ENCODE measurements around the gene ARID5B.
"Not testable (repeated sequence)": the region's sequence is repeated elsewhere in the genome, so short reads cannot be mapped to it uniquely, and the experiment has no call there.

Gene ARID5B

DNA sequence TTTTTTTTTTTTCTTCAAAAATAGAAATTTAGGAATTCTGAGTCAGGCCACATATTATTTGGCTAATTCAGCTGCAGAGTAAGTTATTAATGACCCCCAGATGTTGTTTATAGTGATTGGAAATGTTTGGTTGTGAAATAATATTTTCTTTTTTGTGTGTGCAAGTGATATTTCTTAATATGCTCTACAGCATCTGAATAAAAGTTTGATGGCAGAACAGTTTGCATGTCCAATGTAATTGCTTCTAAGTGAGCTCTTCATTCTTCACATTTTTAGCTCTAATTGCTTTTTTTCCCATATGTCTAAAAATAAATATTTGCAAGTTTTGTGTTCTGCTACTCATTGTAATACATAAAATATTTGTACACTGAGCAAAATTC lies 116.0 kb downstream of the ARID5B start:
- no peak for DNase-seq

DNA sequence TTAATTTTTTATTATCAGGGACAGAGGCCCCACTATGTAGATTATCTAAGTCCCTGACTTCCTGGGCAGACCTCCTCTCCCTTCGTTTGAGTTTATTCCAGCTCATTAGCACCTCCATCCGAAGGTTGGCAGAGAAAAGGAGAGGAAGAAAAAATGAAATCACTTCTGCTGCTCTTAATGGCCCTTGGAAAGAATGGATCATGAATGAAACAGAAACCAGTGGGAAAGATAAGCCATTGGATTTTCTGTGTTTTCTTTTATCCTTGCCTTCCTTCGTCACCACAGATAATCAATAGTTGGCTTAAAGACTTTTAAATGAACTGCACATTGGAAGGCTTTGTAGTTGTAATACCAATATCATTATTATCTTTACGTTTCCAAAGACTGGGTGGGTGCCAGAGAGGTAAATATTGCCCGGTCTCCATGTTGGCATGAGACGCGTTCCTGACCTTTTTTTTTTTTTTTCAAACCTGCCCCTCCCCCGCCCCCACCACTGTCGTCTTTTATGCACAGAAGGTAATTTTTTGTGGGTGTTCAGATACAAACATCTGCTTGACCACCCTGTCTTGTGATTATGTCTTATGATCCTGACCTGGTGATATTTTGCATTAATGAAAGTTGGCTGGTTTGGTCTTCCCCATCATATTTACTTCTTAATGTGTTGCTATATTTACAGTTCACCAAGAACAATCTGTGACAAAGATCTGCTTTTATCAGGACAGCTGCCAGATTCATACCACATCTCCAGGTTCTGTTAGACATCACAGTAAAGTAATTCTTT lies 116.8 kb downstream of the ARID5B start:
- no peak for DNase-seq

DNA sequence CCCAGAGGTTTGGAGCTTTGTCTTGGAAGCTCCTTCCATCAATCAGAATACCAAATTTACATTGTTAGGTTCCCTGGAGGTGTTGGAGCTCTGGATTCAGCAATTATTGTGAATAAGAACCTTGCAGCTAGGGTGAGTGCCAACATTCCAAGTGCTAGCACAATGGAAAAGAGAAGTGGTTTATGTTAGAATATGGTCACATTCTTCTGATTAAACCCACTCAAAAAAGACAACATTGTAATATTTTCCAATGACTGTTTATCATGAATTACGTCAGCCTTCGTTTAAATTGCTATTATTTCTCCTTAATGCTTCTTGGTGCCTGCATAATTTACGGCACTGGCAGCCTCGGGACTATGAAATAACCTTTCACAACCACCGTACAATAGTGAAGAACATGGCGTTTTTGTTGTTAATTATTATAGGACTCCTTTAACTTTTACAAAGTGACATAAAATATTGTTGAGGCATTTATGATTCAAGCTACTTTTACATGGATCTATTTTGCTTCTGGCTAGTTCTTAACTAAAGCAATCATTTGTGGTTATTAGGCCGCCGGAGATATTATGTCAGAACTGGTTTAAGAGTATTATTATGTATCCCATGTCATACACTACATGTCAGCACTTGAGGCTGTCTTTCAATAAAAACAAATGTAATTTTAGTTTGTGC lies 117.7 kb downstream of the ARID5B start:
- no peak for DNase-seq

DNA sequence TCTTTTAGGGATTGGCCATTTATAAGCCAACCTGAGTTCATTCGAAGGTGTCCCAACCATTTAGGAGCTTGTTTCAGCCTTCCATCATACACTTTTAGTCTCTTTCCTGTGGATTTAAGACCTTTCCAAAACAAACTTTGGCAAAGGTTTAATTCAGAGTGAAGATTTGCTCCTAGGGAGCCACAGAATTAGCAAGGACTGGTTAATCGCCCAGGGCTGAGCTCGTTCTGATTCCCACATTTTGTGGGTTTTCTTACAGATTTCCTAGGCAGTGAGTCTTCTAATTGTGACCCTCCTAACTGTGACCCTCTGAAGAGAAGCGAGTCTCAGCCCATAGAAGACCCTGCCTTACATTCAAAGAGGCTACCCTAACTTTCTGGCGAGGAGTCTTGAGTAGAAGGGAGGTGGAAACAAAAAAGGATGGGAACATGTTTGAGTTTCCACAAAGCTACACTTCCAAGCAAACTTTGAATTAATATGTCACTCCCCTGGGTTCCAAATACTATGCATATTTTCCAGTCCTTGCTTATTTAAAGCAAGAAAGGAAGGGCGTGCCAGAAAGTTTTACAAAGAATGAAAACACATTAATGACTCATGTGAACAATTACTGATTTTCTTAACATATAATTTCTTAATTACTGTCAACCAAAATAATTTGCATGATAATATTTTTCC lies 118.3 kb downstream of the ARID5B start:
- no peak for DNase-seq

DNA sequence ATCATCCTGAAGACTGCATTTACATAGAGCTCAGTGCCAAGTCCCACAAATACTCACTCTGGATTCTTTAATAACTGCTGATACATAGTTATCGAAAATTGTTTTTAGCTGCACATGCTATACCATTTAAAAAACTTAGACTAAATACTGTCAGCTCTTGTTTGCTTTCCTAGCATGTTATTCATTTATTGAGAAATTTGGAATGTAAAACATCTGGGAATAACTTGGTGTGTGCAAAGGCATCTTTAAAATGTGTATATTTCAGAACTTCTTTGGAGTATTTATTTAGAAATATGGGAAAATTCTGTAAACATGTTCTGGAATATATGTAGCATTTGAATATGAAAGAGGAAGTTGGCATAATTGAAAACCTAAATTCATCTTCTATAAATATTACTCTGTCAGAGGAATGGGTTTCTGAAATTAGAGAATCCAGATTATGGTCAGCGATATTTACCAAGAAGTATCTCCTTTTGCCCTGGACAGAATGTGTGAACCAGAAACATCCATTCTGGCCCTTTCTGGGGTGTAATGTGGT lies 119.7 kb downstream of the ARID5B start:
- no peak for DNase-seq

DNA sequence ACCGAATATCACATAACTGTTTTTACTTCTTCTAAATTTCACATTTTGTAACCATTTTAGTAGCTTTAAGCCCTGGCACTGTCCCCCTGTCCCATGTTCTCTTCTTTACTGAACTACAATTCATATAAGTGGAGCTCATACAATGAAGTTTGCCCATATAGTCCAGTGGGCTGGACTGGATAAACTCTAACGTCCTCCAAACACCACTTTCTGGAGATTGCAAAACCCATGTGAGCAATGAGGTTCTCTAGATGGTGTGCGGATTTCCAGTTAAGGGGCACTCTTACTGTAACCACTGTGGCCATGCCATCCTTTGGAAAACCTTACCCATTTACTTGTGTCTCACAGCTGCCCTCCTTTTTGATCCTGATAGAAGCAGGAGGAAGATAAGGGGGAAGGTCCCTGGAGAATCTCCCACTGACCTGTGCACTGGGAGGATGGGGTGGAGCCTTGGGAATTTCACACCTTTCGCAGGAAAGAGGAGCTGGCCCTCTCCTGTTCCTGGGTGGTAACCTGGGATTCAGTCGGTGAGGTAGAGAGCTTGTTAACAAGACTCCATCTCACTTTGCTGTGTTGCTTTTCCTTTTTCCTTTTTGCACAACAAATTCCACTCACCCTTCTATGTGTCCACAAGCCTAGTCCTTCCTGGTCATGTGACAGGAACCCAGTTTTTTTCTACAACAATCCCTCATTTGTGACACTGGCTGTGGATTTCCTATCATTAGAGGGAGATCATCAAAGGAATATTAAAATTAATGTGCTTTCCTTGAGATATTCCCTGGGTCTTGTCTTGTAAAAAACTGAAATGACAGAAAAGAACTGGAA lies 120.7 kb downstream of the ARID5B start:
- no peak for DNase-seq

DNA sequence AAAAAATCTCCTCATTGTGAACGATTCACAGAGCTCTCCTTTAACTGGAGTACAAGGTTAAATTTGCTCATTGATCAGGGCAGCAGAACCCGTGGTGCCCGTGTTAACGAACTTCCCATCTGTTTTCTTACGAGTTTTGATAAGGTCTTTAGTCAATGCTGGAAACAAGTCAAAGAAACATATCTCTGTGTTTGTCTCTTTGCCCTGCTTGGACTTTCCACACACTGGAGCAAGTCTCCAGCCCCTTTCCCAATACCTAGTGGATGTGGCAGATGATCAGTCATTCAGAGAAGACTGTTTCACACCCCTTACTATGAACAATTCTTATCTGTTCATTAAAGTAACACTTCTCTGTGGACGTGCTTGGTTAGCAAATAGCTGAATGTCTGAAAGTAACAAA lies 121.3 kb downstream of the ARID5B start:
- DNase-seq = no peak

DNA sequence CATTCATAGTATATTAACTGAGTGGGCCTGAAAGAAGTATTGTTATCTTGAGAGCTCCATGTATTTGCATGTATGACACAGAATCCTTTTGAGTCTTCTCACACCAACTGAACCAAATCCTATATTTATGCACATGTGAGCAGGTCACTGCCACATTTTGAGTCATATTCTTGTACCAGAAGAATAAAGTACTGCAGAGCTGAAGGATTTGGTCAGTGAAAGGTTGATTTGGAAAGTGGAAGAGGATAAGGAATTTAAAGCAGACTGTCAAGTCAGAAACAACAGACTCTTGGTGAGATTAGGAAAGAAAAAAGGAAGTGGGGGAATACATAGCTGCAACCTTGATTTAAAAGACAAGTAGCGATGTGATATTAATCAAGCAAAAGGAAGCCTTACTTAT lies 121.8 kb downstream of the ARID5B start:
- no peak for DNase-seq

DNA sequence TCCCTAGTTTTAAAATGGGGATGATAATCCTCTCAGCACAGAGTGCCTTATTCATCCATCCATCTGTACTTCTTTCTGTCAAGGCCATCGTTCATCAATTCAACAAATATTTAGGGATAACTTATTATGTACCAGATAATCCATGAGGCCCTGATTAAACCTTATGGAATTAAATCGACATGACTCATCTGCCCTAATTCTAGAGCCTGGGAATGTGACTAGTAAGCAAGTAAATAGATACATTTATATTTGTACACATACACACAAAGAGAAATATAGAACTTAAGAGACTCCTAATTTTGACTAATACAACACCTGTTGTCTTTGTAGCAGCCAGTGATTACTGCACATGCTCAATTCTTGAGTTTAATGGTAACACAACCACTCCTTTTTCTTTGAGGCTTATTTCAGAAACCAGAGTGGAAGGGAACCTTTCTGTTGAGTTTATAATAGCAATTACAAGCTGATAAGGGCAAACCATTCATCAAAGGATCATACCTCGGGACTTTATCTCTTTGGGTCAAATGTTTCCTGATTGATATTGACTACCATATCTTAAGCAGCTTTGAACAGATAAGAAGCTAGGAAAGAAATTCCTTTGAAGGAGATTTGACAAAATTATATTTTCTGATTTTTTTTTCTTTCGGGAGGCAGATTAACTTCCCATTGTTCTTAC lies 122.7 kb downstream of the ARID5B start:
- DNase-seq = no peak

DNA sequence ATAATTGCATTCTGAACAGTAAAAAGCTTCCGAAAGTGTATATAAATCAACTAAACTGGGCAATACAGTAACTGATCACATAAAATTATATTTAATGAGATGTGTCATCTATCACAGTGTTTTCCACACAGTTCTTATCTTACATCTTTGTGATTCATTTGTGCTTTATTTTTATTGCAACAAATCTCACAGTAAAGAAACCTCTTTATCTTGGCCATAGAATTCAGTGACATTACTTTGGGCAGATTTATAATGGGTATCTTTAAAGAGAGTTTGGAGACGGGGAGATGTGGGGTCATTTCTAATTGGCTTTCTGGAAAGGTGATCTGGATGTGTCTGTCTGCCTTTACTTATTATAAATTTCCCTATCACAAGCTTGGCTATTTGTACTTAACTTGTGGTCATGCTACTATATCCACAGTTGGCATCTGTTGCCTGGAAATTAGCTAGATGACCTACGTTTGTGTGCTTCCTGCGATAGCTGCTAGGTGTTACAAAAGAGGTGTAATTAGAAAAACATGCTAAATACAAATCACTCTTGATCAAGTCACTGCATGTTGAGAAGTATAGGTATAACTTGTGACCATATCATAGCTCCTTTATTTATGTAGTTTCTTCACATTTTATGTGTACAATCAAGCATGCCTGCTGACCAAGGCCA lies 123.8 kb downstream of the ARID5B start:
- no peak for DNase-seq

DNA sequence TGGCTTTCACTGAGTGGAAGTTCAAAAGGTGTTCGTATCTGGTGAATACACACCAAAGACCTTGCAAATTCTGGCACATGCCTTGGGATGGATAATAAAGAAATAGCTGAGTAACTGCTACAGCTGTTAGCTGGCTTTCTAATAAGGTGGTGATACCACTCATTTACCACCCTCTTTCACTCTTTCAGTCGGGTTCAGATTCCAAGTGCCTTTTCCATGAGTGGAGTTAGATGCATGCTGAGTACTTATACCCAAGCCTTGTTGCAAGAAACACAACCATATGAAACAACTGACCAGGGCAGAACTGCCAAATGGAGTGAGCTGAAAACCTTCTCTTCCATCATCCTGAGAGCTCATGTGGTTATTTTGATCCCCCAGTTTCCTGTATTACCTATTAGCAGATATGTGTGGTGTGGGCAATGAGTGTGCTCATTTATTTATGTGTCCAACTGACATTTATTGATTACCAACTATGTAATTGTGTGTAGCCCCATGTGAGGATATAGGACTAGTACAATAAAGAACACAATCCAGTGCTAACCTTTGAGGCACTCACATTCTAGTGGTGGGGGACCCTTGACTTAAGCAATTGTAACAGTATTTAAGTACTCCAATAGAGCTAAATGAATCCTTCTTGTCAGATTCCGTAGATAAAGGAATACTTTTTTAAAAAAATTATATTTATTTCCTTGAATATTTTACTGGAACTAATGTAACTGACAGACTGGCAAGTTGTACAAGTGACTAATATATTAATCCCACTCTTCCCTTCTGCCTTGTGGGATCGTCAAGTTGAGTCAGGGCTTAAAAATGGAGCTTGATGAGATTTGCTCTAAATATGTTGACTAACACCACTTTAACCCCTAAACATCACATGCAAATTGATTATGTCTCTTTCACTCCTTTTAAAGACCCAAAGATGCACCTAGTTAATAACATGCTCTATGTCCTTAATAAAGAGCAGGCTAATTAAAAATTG lies 124.7 kb downstream of the ARID5B start:
- no peak for DNase-seq

DNA sequence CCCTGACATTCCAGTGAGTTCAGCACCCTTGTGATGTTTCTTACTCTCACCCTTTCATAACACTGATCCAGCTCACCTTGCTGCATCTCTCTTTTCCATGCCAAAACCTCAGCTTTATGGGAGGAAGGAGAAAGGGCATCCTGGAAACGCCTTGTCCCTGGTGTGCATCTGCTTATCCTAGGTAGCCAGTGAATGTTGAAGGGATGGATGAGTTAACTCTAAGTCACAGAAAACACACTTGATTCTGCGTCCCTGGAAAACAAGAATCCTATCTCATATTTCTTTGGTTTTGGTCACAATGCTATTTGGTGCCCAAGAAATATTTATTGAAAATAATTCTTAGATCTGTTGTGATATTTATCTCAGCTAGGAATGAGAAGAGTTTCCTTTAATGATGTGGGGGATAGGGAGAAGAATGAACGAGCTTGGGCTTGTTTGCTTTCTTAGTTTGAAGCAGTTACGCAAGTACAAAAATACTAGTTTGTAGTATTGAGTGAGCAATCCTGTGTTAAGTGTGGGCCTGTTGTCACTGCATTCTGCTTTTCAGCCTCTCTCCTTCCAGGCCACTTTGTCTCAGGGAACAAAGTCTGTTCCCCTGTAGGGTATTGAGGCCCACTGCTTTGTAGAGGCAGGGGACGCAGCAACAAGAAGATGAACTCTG lies 126.5 kb downstream of the ARID5B start:
- DNase-seq = no peak

DNA sequence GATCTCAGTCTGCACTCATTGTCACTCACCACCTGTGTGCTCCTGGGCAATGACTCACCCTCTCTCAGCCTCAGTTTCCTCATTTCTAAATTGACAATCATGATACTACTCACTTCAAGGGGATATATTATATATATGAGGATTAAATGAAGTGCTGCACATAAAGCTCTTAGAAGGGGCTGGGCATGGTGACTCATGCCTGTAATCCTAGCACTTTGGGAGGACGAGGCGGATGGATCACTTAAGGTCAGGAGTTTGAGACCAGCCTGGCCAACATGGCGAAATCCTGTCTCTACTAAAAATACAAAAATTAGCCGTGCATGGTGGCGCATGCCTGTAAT lies 127.0 kb downstream of the ARID5B start:
- DNase-seq = not testable (repeated sequence)

DNA sequence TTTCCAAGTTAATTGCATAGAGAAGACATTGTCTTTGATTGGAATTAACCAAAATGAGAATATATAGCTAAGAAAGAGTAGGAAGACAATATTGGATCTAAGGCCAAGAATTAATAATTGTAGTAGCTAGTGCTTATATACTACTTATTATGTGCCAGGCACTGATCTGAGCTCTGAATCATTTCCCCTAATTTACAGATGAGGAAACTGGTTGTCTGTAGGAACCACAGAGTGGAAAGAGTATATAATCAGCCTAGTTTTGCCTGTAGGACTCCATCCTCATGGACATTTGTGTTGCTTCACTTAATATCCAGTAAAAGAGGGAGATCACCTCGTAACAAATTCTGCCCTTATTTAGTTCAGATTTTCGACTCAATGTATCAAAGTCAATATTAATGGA lies 127.9 kb downstream of the ARID5B start:
- no peak for DNase-seq

DNA sequence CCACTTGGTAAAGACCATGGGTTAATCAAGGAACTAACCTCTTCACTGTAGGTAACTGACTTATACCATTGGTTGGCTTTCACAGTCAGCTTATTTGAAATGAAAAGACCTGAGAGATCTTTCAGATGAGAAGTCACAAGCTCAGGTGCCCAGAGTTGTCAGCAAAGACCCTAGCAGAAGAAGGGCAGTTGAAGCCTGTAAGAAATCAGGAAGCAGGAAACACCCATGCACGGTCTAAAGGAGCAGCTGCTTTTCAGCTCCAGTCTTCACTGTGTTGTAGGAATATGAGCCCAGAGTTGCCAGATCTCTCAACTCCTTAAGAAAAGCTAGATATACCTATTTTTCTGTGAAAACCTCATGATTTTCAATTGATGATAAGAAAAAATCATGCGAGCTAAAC lies 130.0 kb downstream of the ARID5B start:
- DNase-seq = no peak

DNA sequence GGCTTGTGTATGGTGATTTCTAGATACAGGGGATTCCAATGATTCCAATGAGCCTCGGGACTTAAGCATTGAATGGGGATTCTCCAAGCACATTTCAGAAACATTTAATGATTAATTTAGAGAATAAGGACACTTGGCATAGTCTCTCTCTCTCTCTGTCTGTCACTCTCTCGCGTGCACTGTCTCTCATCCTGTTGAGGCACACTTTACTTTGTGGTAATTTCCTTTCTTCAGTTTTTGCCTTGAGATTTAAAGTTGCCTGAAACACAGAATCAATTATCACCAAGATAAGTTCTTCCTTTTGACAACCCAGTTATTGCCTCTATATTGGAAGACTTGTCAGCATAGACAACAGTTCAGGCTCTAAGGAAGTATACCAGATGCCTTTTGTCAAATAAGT lies 131.6 kb downstream of the ARID5B start:
- DNase-seq = no peak

DNA sequence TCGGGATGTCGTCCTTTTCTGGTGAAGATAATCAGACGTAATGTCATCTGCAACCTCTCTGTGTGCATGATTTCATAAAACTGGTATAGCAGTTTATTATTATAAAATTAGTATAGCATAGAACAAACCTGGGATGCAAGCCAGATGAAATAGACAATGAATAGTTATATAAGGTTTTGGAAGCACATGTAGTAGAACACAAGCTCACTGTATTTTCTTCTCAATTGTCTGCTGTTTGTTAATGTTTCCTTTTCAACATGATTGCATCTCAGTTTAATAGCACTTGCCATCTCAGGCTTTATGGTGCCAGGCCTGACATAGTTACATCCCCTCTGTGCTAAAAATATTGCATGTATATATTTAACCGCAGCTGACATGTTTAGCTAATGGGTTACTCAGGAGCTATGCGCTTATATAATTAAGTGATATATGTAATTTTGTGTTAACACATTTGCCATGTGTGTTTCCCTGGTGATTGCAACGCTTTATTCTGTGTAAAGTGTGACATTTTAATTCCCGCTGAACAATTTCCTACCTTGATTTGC lies 132.7 kb downstream of the ARID5B start:
- DNase-seq = no peak

DNA sequence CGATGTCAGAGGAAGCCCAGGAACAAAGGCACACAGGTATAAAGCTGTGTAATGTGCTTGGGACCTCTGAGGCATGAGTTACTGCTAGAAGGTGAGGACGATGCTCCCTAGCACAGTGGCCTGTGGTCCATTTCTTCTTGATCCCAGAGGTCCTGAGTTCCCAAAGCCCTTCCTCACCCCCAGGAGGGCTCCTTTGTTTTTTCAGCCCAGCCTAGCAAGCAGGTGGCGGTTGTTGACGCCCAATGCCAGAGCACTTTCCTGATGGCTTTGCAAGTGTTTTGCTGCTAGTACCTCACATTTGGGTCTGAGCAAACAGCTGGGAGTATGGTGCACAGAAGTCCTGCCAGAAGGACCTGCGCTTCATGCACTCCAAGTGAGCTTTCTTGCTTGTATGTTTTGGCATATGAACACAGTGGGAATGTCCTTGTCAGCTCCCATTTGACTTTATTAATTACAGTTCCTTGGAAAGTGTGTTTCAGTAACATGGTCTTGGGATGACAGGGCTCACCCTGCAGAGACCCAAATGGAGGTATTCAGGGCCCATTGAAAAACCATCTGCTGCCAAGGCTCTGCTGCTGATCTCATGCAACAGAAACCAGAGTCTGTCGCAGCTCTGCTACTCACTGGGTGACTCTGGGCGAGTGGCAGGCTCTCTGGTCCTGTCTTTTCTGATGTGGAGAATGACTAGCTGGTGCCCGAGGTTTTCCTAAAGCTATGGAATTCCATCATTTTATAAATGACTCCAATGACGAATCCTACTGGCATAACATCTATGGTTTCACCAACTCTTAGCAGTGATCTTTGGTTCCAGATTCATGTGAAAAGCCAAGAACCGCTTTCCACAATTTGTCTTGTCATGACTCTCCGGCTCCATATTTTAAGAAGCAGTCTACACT lies 134.9 kb downstream of the ARID5B start:
- DNase-seq = no peak
